Measurements from ENCODE around the gene DOCK1.

GRCh38 chr10:126924915-126925300, 19.7 kb downstream of the DOCK1 start:
- TF ChIP-seq, protein P1, sequence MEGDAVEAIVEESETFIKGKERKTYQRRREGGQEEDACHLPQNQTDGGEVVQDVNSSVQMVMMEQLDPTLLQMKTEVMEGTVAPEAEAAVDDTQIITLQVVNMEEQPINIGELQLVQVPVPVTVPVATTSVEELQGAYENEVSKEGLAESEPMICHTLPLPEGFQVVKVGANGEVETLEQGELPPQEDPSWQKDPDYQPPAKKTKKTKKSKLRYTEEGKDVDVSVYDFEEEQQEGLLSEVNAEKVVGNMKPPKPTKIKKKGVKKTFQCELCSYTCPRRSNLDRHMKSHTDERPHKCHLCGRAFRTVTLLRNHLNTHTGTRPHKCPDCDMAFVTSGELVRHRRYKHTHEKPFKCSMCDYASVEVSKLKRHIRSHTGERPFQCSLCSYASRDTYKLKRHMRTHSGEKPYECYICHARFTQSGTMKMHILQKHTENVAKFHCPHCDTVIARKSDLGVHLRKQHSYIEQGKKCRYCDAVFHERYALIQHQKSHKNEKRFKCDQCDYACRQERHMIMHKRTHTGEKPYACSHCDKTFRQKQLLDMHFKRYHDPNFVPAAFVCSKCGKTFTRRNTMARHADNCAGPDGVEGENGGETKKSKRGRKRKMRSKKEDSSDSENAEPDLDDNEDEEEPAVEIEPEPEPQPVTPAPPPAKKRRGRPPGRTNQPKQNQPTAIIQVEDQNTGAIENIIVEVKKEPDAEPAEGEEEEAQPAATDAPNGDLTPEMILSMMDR (IDR thresholded peaks at IDR 0.05): no peak
- TF ChIP-seq POLR2A (IDR thresholded peaks at IDR 0.05): no peak
